Measurements from ENCODE around the gene CRTC2. TPM values are rescaled to one million over a fixed set of nuclear protein-coding genes. Genes with fewer than 3 reads are reported as not detected.

The CRTC2 gene
- total and polyA plus RNA-seq, 9 of the 15 experiments (the other 6 are each of a cell fraction or from before 2014, with no cell fraction given): 2.7 to 26.4 (median 10.2) TPM

DNA sequence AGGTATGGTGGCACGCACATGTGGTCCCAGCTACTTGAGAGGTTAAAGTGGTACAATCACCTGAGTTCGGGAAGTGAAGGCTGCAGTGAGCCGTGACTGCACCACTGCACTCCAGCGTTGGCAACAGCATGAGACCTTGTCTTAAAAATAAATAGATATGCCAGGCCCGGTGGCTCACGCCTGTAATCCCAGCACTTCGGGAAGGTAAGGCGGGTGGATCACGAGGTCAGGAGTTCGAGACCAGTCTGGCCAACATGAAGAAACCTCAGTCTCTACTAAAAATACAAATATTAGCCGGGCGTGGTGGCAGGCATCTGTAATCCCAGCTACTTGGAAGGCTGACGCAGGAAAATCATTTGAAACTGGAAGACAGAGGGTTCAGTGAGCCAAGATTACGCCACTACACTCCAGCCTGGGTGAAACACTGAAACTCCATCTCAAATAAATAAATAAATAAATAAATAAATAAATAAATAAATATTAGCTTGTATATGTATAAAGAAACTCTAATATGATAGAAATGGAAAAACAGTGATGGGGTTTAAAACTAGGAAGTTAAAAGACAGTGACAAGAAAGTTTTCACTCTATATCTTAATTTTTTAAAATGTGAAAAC lies 54.5 kb downstream of the CRTC2 start (continued):
- TF ChIP-seq, protein P1, sequence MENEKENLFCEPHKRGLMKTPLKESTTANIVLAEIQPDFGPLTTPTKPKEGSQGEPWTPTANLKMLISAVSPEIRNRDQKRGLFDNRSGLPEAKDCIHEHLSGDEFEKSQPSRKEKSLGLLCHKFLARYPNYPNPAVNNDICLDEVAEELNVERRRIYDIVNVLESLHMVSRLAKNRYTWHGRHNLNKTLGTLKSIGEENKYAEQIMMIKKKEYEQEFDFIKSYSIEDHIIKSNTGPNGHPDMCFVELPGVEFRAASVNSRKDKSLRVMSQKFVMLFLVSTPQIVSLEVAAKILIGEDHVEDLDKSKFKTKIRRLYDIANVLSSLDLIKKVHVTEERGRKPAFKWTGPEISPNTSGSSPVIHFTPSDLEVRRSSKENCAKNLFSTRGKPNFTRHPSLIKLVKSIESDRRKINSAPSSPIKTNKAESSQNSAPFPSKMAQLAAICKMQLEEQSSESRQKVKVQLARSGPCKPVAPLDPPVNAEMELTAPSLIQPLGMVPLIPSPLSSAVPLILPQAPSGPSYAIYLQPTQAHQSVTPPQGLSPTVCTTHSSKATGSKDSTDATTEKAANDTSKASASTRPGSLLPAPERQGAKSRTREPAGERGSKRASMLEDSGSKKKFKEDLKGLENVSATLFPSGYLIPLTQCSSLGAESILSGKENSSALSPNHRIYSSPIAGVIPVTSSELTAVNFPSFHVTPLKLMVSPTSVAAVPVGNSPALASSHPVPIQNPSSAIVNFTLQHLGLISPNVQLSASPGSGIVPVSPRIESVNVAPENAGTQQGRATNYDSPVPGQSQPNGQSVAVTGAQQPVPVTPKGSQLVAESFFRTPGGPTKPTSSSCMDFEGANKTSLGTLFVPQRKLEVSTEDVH (IDR thresholded peaks at IDR 0.05; ENCODE audit: low read depth, partially characterized antibody): no peak

DNA sequence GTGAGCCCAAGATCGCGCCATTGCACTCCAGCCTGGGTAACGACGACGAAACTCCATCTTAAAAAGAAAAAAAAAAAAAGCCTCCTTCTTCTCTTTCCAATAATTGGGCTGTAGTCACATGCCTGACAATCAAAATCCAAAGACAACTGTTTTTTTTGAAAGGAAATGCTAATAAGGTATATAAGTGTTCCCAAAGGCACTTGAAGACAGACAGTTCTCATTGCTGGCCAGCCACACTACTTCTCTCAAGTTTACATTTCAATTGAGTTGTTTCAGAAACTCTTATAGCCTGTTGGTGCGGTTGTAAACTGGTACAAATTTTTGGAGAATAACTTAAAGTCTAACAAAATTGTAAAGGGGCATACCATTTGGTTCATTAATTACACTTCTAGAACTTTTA lies 58.9 kb downstream of the CRTC2 start:
- POLR2A ChIA-PET: interaction anchor here (1.0 to 2.0 kb wide), 2 partner anchors 15 to 18 kb away, joined by 3 to 5 read pairs; no protein-coding TSS in a partner anchor
- intact Hi-C loops (cut with micrococcal nuclease): no loop called here
- 100% methylated on average over 6 of the region's 6 CpGs for WGBS (ENCODE audit: insufficient coverage, low coverage, missing lambda C conversion rate)
- in situ Hi-C loops (cut with MboI): no loop called here
- BruUV-seq (replicated peaks): no TSS peak
- peaks cover 74% of the 10 kb centered on the region for H3K79me2 ChIP-seq (ENCODE audit: control insufficient read depth, insufficient read depth, low read length)
- peaks cover 25% of the 10 kb centered on the region; the same call in 1 of the 3 replicates for H3K36me3 ChIP-seq (ENCODE audit: control insufficient read depth, insufficient read depth, low read length)
- H4K20me1 ChIP-seq (replicated peaks; ENCODE audit: control insufficient read depth, insufficient read depth, low read length): no peaks in the 10 kb centered on the region
- H3K4me1 ChIP-seq (replicated peaks in 1 of 2; ENCODE audit: control insufficient read depth in 2 of 2, insufficient read depth in 2 of 2, low read length in 2 of 2): peaks cover 0 to 4% of the 10 kb centered on the region in 2 experiments; a peak in 2 of 5 replicates
- TF ChIP-seq HOXB6 (CRISPR knock-in tag; IDR thresholded peaks at IDR 0.05; ENCODE audit: borderline replicate concordance) (no peak), TAF7 (tag; IDR thresholded peaks at IDR 0.05) (no peak), GABPB1 (CRISPR knock-in tag; IDR thresholded peaks at IDR 0.05) (no peak), ETS2 (tag; IDR thresholded peaks at IDR 0.05; ENCODE audit: borderline replicate concordance, poor library complexity, severe bottlenecking) (no peak), NFATC3 (IDR thresholded peaks at IDR 0.05) (no peak), MAFG (tag; conservative IDR thresholded peaks at IDR 0.05) (no peak), ZNF174 (CRISPR knock-in tag; IDR thresholded peaks at IDR 0.05) (no peak), BRCA1 (IDR thresholded peaks at IDR 0.05) (no peak), BRCA1 (CRISPR knock-in tag; IDR thresholded peaks at IDR 0.05) (no peak), NR2C2 (CRISPR knock-in tag; IDR thresholded peaks at IDR 0.05) (no peak), NR2C2 (tag; IDR thresholded peaks at IDR 0.05) (no peak), TEAD2 (tag; IDR thresholded peaks at IDR 0.05) (no peak), NFIC (IDR thresholded peaks at IDR 0.05) (no peak), SAFB2 (IDR thresholded peaks at IDR 0.05; ENCODE audit: borderline replicate concordance, low read depth, low read length, severe bottlenecking) (no peak)
- TF ChIP-seq, protein P2, sequence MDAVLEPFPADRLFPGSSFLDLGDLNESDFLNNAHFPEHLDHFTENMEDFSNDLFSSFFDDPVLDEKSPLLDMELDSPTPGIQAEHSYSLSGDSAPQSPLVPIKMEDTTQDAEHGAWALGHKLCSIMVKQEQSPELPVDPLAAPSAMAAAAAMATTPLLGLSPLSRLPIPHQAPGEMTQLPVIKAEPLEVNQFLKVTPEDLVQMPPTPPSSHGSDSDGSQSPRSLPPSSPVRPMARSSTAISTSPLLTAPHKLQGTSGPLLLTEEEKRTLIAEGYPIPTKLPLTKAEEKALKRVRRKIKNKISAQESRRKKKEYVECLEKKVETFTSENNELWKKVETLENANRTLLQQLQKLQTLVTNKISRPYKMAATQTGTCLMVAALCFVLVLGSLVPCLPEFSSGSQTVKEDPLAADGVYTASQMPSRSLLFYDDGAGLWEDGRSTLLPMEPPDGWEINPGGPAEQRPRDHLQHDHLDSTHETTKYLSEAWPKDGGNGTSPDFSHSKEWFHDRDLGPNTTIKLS (IDR thresholded peaks at IDR 0.05; ENCODE audit: borderline replicate concordance, low read depth): no peak
- TF ChIP-seq, protein P3, sequence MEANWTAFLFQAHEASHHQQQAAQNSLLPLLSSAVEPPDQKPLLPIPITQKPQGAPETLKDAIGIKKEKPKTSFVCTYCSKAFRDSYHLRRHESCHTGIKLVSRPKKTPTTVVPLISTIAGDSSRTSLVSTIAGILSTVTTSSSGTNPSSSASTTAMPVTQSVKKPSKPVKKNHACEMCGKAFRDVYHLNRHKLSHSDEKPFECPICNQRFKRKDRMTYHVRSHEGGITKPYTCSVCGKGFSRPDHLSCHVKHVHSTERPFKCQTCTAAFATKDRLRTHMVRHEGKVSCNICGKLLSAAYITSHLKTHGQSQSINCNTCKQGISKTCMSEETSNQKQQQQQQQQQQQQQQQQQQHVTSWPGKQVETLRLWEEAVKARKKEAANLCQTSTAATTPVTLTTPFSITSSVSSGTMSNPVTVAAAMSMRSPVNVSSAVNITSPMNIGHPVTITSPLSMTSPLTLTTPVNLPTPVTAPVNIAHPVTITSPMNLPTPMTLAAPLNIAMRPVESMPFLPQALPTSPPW (CRISPR knock-in tag; IDR thresholded peaks at IDR 0.05): no peak
- FAIRE-seq (peak; percentile 63), ATAC-seq (no peak), DNase-seq (ENCODE audit: extremely low read depth in 1 of 4, low spot score in 3 of 4) (no peak)
- H3K9me3 ChIP-seq (replicated peaks; ENCODE audit: control insufficient read depth, insufficient read depth, low read depth, low read length): no peaks in the 10 kb centered on the region
- no peak overlapping the region for H3K4me2 ChIP-seq (ENCODE audit: insufficient read depth, low read length)
- CTCF ChIA-PET (ENCODE audit: low intra/inter-chr PET ratio): no interaction called here
- no peaks in the 10 kb centered on the region for H3K9me1 ChIP-seq (ENCODE audit: control insufficient read depth, insufficient read depth, low read length)
- no peak overlapping the region for H2AFZ ChIP-seq (ENCODE audit: low read depth, low read length)
- no peak overlapping the region for H3K9ac ChIP-seq (ENCODE audit: insufficient read depth in 1 of 2, low read depth in 2 of 2, low read length in 2 of 2)
- no peaks in the 10 kb centered on the region for H3K27me3 ChIP-seq (ENCODE audit: control insufficient read depth in 2 of 2, insufficient read depth in 2 of 2, low read length in 2 of 2)
- no peak overlapping the region for H3K4me3 ChIP-seq
- H3K27ac ChIP-seq (ENCODE audit: extremely low read depth, low read depth, low read length): no peak overlapping the region

All from K562 (cell line).